Peyer's patch (tissue), 4 donors: ENCODE results near the gene RHBDF2.

ENCODE experiments used
- POLR2A ChIP-seq, 2 donors: fragments of 450-650 bp; IDR thresholded peaks; one replicate each; pipeline ENCODE4 v1.5.1; 2017; ENCODE audit warnings: antibody characterized with exemption in 2 of 2, mild to moderate bottlenecking in 2 of 2, moderate library complexity in 2 of 2
- TF ChIP-seq, protein P1 (sequence below), 6 experiments: fragments of 450-650 bp in 4 of 6; fragments of 200-600 bp in 2 of 6; sonication (generic) in 1 of 6; IDR thresholded peaks; one replicate each; pipeline ENCODE4 v1.5.1; 2017 to 2019; ENCODE audit warnings: antibody characterized with exemption in 6 of 6, mild to moderate bottlenecking in 3 of 6, moderate library complexity in 1 of 6

DNA sequence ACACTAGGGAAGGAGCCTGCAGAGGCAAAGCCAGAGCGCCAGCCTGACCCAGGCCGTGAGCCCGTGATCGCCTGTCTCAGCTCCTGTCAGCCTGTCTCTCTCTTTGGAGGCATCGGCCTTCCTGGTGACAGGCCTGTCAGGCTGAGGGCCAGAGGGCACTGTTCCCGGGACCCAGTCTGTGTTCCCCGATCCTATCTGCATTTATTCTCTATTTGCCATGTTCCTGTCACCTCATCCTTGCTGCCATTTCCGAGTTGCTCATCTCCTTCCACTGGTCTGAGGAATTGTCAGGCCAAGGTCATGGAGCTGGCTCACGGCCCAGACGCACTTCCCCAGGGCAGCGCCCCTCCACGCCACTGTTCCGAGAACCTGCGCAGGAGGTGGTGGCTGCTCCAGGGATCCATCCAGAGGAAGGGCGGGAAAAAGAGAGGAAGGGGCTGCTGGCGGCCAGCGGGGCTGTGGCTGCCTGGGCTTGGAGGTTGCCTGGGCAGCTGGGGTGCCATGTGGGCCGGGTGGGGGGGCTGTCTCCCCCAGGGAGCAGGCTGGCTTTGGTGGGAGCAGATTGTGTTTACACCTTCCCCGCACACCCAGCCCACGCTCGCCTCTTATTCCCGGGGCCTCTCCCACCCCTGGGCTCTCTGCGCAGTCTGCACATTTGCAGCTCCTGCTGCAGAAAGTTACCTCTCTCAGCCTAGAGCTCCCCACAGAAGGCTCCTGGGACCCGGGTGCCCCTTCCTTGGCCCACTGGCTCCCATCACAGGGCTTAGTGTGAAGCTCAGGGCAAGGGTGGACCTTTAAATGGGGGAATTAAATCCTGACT is 43.5 kb upstream of the RHBDF2 start:
- TF ChIP-seq, protein P1, sequence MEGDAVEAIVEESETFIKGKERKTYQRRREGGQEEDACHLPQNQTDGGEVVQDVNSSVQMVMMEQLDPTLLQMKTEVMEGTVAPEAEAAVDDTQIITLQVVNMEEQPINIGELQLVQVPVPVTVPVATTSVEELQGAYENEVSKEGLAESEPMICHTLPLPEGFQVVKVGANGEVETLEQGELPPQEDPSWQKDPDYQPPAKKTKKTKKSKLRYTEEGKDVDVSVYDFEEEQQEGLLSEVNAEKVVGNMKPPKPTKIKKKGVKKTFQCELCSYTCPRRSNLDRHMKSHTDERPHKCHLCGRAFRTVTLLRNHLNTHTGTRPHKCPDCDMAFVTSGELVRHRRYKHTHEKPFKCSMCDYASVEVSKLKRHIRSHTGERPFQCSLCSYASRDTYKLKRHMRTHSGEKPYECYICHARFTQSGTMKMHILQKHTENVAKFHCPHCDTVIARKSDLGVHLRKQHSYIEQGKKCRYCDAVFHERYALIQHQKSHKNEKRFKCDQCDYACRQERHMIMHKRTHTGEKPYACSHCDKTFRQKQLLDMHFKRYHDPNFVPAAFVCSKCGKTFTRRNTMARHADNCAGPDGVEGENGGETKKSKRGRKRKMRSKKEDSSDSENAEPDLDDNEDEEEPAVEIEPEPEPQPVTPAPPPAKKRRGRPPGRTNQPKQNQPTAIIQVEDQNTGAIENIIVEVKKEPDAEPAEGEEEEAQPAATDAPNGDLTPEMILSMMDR (IDR thresholded peaks at IDR 0.05) = no peak
- no peak for TF ChIP-seq POLR2A (IDR thresholded peaks at IDR 0.05)
